GM18508 (cell line): ENCODE results near the gene PI4KB.

Experiments used
- ATAC-seq: cut with Tn5 transposase; IDR thresholded peaks from one replicate; pipeline ENCODE4 v1.9.1; 2021; ENCODE audit warnings: moderate number of reproducible peaks; ENCODE audit not compliant: insufficient read depth, unreplicated experiment

PI4KB gene

GRCh38 chr1:151346769-151347522 is 19.7 kb upstream of the PI4KB start, which contains the start of gene RFX5:
Gene RFX5, minus strand, starts transcription at chr1:151347252. Its CDS starts 932 bp downstream, at chr1:151346320.
- peak; percentile 85 for ATAC-seq

DNA sequence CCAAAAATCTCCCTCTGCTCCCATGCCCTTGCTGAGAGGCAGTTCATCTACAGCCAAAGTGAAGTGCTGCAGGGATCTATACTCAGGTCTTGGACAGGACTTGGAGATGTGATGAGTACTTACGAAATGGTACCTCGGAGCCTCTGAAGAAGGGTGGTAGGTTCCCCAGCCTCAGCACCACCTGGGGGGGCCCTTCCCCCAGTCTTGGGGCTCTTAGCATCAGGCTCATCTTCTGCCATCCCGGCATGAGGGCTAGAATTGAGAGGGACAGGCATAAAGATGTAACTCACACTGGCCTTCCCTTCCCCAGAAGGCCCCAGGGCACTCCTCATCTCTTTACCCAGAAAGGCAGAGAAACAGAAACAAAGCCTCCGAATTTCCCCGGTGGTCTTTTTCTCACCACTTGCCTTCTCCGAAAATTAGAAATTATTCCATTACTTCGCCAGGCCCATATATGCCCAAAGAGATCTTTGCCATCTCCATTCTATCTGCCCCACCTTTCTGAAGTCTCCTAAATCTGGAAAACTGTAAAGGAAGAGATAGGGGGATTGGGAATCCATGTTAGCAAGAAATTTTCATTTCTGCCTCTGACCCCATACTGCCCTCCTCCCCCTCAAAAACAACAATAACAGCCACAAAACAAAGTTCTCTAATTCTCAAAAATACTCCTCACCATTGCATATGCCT is 19.0 kb upstream of the PI4KB start:
- no peak for ATAC-seq

DNA sequence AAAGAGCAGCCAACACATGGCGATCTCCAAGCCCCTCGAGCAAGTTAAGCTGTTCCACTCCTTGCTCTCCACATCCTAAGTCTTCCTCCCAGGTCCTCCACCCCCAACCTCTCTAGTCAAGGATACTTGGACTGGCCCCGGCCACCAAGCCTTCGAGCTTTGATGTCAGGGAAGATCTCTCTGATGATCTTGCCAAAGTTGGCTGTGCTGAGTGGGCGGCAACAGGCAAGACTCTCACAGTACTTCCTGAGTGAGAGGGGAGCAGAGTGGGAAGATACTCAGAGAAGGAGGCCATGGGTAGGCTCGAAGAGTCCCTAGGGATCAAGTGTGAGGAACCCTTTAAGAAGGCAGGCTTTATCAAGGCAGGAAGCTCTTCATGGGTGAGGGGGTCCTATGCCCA is 17.1 kb upstream of the PI4KB start:
- ATAC-seq, result no peak

DNA sequence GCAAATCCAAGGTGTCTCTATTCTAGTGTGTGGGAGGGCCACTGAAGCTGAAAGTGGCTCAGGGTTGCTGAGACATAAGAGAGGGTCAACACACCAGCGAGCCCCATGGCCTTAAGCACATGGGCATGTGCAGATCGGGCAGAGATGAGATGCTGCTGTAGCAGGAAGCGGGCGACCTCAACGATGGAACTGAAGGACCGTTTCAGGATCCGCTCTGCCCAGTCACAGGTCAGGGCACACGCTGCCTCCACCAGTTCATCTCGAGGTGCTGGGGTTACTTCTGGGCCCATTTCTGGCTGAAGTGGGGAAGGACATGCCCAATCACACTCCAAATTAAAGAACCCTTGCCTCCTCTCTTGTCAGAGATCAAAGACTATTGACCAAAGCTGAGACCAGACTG is 16.4 kb upstream of the PI4KB start:
- ATAC-seq, result no peak

GRCh38 chr1:151342569-151342968 is 15.4 kb upstream of the PI4KB start:
- ATAC-seq, result no peak

GRCh38 chr1:151342021-151342420 is 14.8 kb upstream of the PI4KB start:
- no peak for ATAC-seq

GRCh38 chr1:151340870-151341754 is 13.9 kb upstream of the PI4KB start:
- no peak for ATAC-seq

- no peak for ATAC-seq
Observed at GRCh38 chr1:151336556-151336955, 9.3 kb upstream of the PI4KB start.

DNA sequence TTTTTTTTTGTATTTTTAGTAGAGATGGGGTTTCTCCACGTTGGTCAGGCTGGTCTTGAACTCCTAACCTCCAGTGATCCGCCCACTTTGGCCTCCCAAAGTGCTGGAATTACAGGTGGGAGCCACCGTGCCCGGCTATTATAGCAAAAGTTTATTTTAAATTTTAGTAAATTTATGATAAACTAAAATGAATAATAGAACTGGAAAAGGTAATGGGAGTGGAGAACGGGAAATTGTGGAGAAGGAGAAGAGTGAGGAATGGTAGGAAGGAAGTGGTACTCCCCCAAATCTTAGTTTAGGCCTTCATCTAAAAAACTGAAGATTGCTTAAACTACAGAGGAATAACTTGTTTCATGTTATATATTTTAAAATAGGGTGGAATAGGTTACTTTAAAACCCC is 7.6 kb upstream of the PI4KB start:
- no peak for ATAC-seq

- no peak for ATAC-seq
Observed at GRCh38 chr1:151327903-151328674, 873 bp upstream of the PI4KB start.

DNA sequence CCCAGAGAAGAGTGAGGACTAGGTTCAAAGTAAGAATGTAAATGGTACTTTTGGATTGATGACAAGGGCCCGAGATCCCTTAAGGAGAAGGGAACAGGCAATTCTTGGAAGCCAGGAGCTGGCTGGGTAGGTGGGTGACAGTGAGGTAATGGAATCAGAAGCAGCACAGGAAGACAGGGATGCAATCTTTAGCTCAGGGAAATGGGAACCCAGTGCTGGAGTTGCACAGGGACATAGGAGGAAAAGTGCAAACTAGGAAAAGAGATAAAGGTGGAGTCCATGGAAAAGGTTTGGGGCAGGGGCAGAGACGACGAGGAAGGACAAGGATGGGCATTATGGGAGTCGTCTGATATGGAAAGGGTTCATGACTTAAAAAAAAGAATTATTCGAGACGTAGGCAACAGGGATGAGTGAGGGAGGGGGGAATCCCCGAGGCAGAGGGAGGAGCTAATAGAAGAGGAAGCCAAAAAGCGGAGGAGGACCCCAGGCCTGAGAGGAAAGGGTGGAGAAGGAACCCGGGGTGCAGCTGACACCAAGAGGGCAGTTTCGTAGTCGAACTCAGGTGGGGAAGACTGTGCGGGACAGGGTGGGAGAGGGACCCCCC is 495 bp downstream of the PI4KB start:
- no peak for ATAC-seq

- ATAC-seq, result no peak
Observed at GRCh38 chr1:151325646-151326429, 1.4 kb downstream of the PI4KB start.

- ATAC-seq, result no peak
Observed at GRCh38 chr1:151325231-151325630, 2.0 kb downstream of the PI4KB start.

- ATAC-seq, result no peak
Observed at GRCh38 chr1:151324390-151324930, 2.8 kb downstream of the PI4KB start.

- ATAC-seq, result no peak
Observed at GRCh38 chr1:151318975-151319374, 8.2 kb downstream of the PI4KB start.

DNA sequence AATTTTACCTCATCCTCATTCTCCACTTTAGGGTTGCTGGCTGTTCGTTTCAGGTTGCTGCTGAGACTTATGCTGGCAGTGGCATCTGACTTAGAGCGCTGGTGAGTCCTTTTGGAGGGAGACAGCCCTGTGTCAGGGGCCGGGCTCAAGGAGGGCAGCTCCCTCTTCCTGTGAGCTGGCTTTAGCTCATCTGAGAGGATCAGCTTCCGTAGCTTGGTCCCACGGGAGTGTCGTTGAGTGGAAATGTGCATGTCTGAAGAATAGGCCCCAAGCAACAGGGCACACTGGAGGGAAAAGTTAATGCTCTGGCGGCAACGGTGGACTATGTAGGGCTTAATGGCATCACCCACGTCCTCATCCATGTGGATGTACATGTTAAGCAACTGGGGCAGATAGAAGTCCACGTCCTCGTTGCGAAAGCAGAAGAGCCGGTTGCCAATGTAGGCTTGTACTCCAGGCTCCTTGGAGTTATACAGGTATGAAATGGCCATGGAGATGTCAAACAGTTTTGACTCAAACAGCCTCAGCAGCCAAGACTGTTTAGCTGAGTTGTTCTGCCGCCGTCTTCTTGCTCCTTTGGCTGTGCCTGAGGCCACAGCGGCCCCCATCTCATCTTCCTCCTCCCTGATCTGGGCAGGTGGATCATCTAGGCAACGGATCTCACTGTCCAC is 11.5 kb downstream of the PI4KB start:
- ATAC-seq, result no peak

DNA sequence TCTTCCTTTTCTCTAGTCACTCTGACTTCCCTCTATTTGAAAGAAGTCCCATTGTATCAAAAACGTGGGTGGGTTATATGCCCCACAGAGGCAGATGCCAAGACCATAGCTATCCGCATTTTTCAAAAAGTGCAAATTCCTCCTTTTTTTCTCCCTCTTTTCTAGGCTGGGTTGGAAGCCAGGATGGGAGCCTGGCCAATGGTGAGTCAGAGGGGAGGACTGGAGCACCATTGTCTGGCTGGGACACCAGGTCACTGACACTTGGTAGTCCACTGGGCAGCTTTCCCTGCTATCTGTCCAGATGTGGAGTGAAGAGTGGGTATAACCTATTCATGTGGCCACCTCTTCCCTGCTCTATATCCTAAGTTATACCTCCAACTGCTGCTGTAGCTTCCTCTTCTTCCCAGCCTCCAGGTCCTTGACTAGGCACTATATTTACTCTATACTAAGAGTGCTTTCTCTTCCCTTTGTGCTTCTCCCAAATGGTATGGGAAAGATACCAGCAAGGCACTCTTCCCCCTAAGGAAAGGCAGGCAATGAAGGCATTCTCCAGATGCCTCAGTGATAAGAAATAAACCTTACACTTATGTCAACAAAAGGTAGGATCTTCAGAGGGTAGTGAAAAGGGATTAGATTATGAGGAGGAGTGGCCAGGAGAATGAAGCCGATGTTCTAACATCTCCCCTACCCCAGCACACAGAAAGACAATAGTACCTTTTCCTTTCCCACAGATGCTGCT is 12.9 kb downstream of the PI4KB start:
- ATAC-seq, result no peak

GRCh38 chr1:151313501-151313900 is 13.7 kb downstream of the PI4KB start:
- no peak for ATAC-seq
